OCI-LY3 (cell line): ENCODE data around the gene CXorf65.

Experiments
- H2AFZ ChIP-seq: fragments of 200-600, 300-600 bp; shearing (Covaris generic); 2 replicates; pipeline ENCODE4 v1.6.0; 2014; ENCODE audit warnings: antibody characterized with exemption, low read depth, low read length
- H3K27ac ChIP-seq: fragments of 200-600, 300-600 bp; sonication (generic); 2 replicates; pipeline ENCODE4 v1.5.1; 2014; ENCODE audit warnings: mild to moderate bottlenecking, low read length, moderate library complexity, mixed read lengths
- H3K27me3 ChIP-seq: fragments of 200-600, 300-600 bp; sonication (generic); 2 replicates; pipeline ENCODE4 v1.6.1; 2014; ENCODE audit warnings: low read depth, low read length, mixed read lengths
- H3K36me3 ChIP-seq: fragments of 200-600, 300-600 bp; sonication (generic); replicated peaks from 2 replicates; pipeline ENCODE3; 2014; ENCODE audit warnings: low read depth, low read length, mixed read lengths
- H3K4me1 ChIP-seq: fragments of 300-600, 200-600 bp; sonication (generic); 2 replicates; pipeline ENCODE4 v1.6.1; 2014; ENCODE audit warnings: low read length, mixed read lengths
- H3K4me2 ChIP-seq: fragments of 200-600, 300-600 bp; sonication (generic); 2 replicates; pipeline ENCODE4 v1.6.1; 2014; ENCODE audit warnings: low read length, mixed read lengths
- H3K4me3 ChIP-seq: fragments of 300-600, 200-600 bp; sonication (generic); 2 replicates; pipeline ENCODE4 v1.5.1; 2014; ENCODE audit warnings: antibody characterized with exemption, mild to moderate bottlenecking, low read length, moderate library complexity
- H3K79me2 ChIP-seq: fragments of 300-600, 200-600 bp; shearing (Covaris generic); 2 replicates; pipeline ENCODE4 v1.6.1; 2014; ENCODE audit warnings: mild to moderate bottlenecking, low read length, mixed read lengths
- H3K9ac ChIP-seq: fragments of 300-600, 200-600 bp; shearing (Covaris generic); 2 replicates; pipeline ENCODE4 v1.6.0; 2014; ENCODE audit warnings: mild to moderate bottlenecking, low read length, moderate library complexity
- H3K9me3 ChIP-seq: fragments of 200-600, 300-600 bp; shearing (Covaris generic); 2 replicates; pipeline ENCODE4 v1.6.1; 2014; ENCODE audit warnings: low read length, mixed read lengths; ENCODE audit not compliant: insufficient read depth
- H4K20me1 ChIP-seq: fragments of 200-600, 300-600 bp; sonication (generic); 2 replicates; pipeline ENCODE4 v1.6.1; 2016; ENCODE audit warnings: low read length, mixed read lengths; ENCODE audit not compliant: insufficient read depth
- CTCF ChIP-seq: fragments of 200-600, 300-600 bp; sonication (generic); IDR thresholded peaks from 2 replicates; pipeline ENCODE4 v1.5.1; 2014; ENCODE audit warnings: antibody characterized with exemption, low read length, low read depth
- EZH2phosphoT487 ChIP-seq: fragments of 200-600 bp; shearing (Covaris generic); IDR thresholded peaks from 2 replicates; pipeline ENCODE4 v1.6.1; 2018; ENCODE audit warnings: antibody characterized with exemption, mixed run types, low read depth

Gene CXorf65

GRCh38 chrX:71140440-71140839 lies 33.9 kb upstream of the CXorf65 start:
- Histone ChIP-seq H3K4me1 (no peaks in the 10 kb centered on the region), H2AFZ (no peak overlapping the region), H3K79me2 (no peaks in the 10 kb centered on the region), H3K27ac (no peak overlapping the region), H3K9ac (no peak overlapping the region), H3K36me3 (peaks cover 11% of the 10 kb centered on the region), H3K27me3 (no peaks in the 10 kb centered on the region), H3K4me3 (no peak overlapping the region), H3K4me2 (no peak overlapping the region), H4K20me1 (no peaks in the 10 kb centered on the region), H3K9me3 (no peaks in the 10 kb centered on the region)
- TF ChIP-seq CTCF (no peak), EZH2phosphoT487 (no peak)

- Histone ChIP-seq H2AFZ (no peak overlapping the region), H3K4me1 (no peaks in the 10 kb centered on the region), H3K4me2 (no peak overlapping the region), H3K9ac (no peak overlapping the region), H4K20me1 (no peaks in the 10 kb centered on the region), H3K79me2 (no peaks in the 10 kb centered on the region), H3K27ac (no peak overlapping the region), H3K4me3 (no peak overlapping the region), H3K36me3 (peaks cover 23% of the 10 kb centered on the region), H3K9me3 (no peaks in the 10 kb centered on the region), H3K27me3 (no peaks in the 10 kb centered on the region)
- TF ChIP-seq EZH2phosphoT487 (no peak), CTCF (no peak)
These were observed 25.0 kb upstream of the CXorf65 start for GRCh38 chrX:71131510-71131909.

GRCh38 chrX:71128915-71129765 lies 22.6 kb upstream of the CXorf65 start:
- H3K27me3 ChIP-seq: no peaks in the 10 kb centered on the region
- H3K79me2 ChIP-seq: no peaks in the 10 kb centered on the region
- TF ChIP-seq CTCF (peak; percentile 77), EZH2phosphoT487 (no peak)
- H4K20me1 ChIP-seq: no peaks in the 10 kb centered on the region
- H3K9me3 ChIP-seq: no peaks in the 10 kb centered on the region
- H3K4me2 ChIP-seq: no peak overlapping the region
- H3K27ac ChIP-seq: no peak overlapping the region
- no peak overlapping the region for H3K9ac ChIP-seq
- no peak overlapping the region for H3K4me3 ChIP-seq
- H3K4me1 ChIP-seq: no peaks in the 10 kb centered on the region
- H2AFZ ChIP-seq: no peak overlapping the region
- H3K36me3 ChIP-seq: peaks cover 28% of the 10 kb centered on the region

GRCh38 chrX:71128166-71128833 lies 21.8 kb upstream of the CXorf65 start:
- TF ChIP-seq CTCF (no peak), EZH2phosphoT487 (no peak)
- Histone ChIP-seq H3K79me2 (no peaks in the 10 kb centered on the region), H4K20me1 (no peaks in the 10 kb centered on the region), H3K4me2 (no peak overlapping the region), H3K9ac (no peak overlapping the region), H3K36me3 (peaks cover 34% of the 10 kb centered on the region), H3K4me3 (no peak overlapping the region), H3K27me3 (no peaks in the 10 kb centered on the region), H3K9me3 (no peaks in the 10 kb centered on the region), H3K27ac (no peak overlapping the region), H2AFZ (no peak overlapping the region), H3K4me1 (no peaks in the 10 kb centered on the region)
